Measurements from ENCODE around the gene ULK3.

- no peak for TF ChIP-seq KAT2A (conservative IDR thresholded peaks at IDR 0.05; ENCODE audit: control insufficient read depth, low read depth, low read length)
- TF ChIP-seq CTCF (IDR thresholded peaks at IDR 0.05 in 2 of 3, conservative IDR thresholded peaks at IDR 0.05 in 1 of 3; ENCODE audit: control insufficient read depth in 2 of 3, extremely low read depth in 1 of 3, insufficient read depth in 1 of 3, low read depth in 3 of 3, low read length in 3 of 3) = no peak
- no peak for TF ChIP-seq MAX (IDR thresholded peaks at IDR 0.05; ENCODE audit: low read depth, low read length)
- no peak for TF ChIP-seq SPI1 (IDR thresholded peaks at IDR 0.05; ENCODE audit: borderline replicate concordance, insufficient read depth, low read depth, low read length)
- TF ChIP-seq BACH1 (IDR thresholded peaks at IDR 0.05; ENCODE audit: borderline replicate concordance) = no peak
- no peak for TF ChIP-seq ZNF207 (IDR thresholded peaks at IDR 0.05; ENCODE audit: borderline replicate concordance)
- TF ChIP-seq EP300 (IDR thresholded peaks at IDR 0.05; ENCODE audit: borderline replicate concordance in 1 of 2, control insufficient read depth in 1 of 2, low read depth in 2 of 2, low read length in 2 of 2) = no peak
- TF ChIP-seq MTA2 (IDR thresholded peaks at IDR 0.05; ENCODE audit: low read depth) = no peak
- TF ChIP-seq EZH2 (IDR thresholded peaks at IDR 0.05; ENCODE audit: borderline replicate concordance, control insufficient read depth, low read depth, low read length) = no peak
- no peak for TF ChIP-seq CEBPB (IDR thresholded peaks at IDR 0.05; ENCODE audit: borderline replicate concordance in 1 of 2, low read depth in 2 of 2, low read length in 2 of 2)
- no peak for TF ChIP-seq MXI1 (IDR thresholded peaks at IDR 0.05; ENCODE audit: low read depth, low read length)
These were observed 41.7 kb upstream of the ULK3 start for GRCh38 chr15:74884428-74885223.

Data from GM12878 (cell line).